Karpas-422 (cell line): ENCODE data around the gene CCDC182. TPM values are rescaled to one million over a fixed set of nuclear protein-coding genes. Genes with fewer than 3 reads are reported as not detected.

Experiments used
- DNase-seq: peaks from one replicate; pipeline ENCODE4 v3.0.0-alpha.2; 2015
- H2AFZ ChIP-seq: fragments of 200-600 bp; sonication (generic); 2 replicates; pipeline ENCODE4 v1.6.1; 2014; ENCODE audit warnings: antibody characterized with exemption, low read length, mixed read lengths
- H3K27ac ChIP-seq: fragments of 200-600 bp; sonication (generic); 2 replicates; pipeline ENCODE4 v1.5.1; 2014; ENCODE audit warnings: mild to moderate bottlenecking, low read length, moderate library complexity
- H3K27me3 ChIP-seq: fragments of 200-600 bp; sonication (generic); 2 replicates; pipeline ENCODE4 v1.6.1; 2014; ENCODE audit warnings: low read length, mixed read lengths
- H3K36me3 ChIP-seq: fragments of 200-600 bp; sonication (generic); 2 replicates; pipeline ENCODE4 v1.6.1; 2014; ENCODE audit warnings: low read length, mixed read lengths; ENCODE audit not compliant: insufficient read depth
- H3K4me1 ChIP-seq: fragments of 200-600 bp; sonication (generic); 2 replicates; pipeline ENCODE4 v1.6.1; 2014; ENCODE audit warnings: mild to moderate bottlenecking, low read length, mixed read lengths
- H3K4me2 ChIP-seq: fragments of 200-600 bp; sonication (generic); 2 replicates; pipeline ENCODE4 v1.6.1; 2014; ENCODE audit warnings: low read length, low read depth, mild to moderate bottlenecking; ENCODE audit not compliant: poor library complexity, severe bottlenecking
- H3K4me3 ChIP-seq: fragments of 200-600 bp; sonication (generic); 2 replicates; pipeline ENCODE4 v1.5.1; 2014; ENCODE audit warnings: mild to moderate bottlenecking, antibody characterized with exemption, low read length, mixed read lengths
- H3K79me2 ChIP-seq: fragments of 200-600 bp; sonication (generic); 2 replicates; pipeline ENCODE4 v1.6.1; 2014; ENCODE audit warnings: mild to moderate bottlenecking, low read length, mixed read lengths
- H3K9ac ChIP-seq: fragments of 200-600 bp; sonication (generic); 2 replicates; pipeline ENCODE4 v1.6.0; 2014; ENCODE audit warnings: low read length
- H3K9me2 ChIP-seq: fragments of 200-600 bp; sonication (generic), shearing (Covaris generic); replicated peaks from 2 replicates; pipeline ENCODE4 v1.6.0; 2014; ENCODE audit warnings: mild to moderate bottlenecking, low read length, moderate library complexity; ENCODE audit not compliant: insufficient read depth
- H3K9me3 ChIP-seq: fragments of 300-700, 200-600 bp; sonication (generic); 2 replicates; pipeline ENCODE4 v1.6.1; 2014; ENCODE audit warnings: low read length, mixed read lengths
- H4K20me1 ChIP-seq: fragments of 200-600 bp; sonication (generic); 2 replicates; pipeline ENCODE4 v1.6.1; 2014; ENCODE audit warnings: mild to moderate bottlenecking, antibody characterized with exemption, low read length, low read depth; ENCODE audit not compliant: insufficient read depth
- total RNA-seq: library from RNA; depleted of rRNA; stranded (reverse); fragments of >200 nt; shearing (Covaris generic); gene quantifications from 2 replicates; pipeline ENCODE4 v1.2.3, GENCODE V29; 2014; ENCODE audit warnings: low replicate concordance

Gene CCDC182
- total RNA-seq, 1 experiment from 2014 or later, result not detected

DNA sequence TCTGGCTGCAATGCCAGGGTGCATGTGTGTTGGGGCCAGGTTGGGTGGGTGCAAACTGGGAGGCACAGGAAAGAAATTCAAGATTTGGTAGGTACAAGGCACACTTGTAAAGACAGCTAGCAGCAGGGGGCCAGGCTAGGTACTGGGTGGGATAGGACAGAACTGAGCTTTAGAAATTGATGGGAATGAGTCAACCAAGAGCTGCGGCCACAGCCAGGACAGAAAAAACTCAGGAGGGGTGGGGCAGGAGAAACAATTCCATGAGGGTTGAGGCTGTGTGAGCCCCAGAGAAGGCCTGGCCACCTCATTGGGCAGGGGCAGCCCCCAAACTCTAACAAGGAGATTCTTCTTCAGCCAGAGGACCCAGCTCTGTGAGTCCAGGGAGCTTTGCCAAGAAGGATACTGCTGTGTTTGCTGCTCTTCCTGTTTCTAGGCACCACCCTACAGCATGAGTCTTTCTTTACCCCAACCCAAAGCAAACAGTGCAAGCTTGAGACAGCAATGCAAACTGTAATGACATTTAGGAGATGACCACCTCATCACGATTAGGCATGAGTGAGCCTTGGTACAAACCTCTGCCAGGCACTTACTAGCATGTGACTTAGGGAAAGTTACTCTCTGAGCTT, 21.3 kb upstream of the CCDC182 start:
- Histone ChIP-seq H3K79me2 (no peaks in the 10 kb centered on the region), H3K27ac (no peak overlapping the region), H4K20me1 (no peaks in the 10 kb centered on the region), H3K4me3 (no peak overlapping the region), H3K9me3 (no peaks in the 10 kb centered on the region), H3K9me2 (no peaks in the 10 kb centered on the region), H3K4me2 (no peak overlapping the region), H2AFZ (no peak overlapping the region), H3K27me3 (no peaks in the 10 kb centered on the region), H3K4me1 (no peaks in the 10 kb centered on the region), H3K36me3 (no peaks in the 10 kb centered on the region), H3K9ac (no peak overlapping the region)
- DNase-seq, result no peak

DNA sequence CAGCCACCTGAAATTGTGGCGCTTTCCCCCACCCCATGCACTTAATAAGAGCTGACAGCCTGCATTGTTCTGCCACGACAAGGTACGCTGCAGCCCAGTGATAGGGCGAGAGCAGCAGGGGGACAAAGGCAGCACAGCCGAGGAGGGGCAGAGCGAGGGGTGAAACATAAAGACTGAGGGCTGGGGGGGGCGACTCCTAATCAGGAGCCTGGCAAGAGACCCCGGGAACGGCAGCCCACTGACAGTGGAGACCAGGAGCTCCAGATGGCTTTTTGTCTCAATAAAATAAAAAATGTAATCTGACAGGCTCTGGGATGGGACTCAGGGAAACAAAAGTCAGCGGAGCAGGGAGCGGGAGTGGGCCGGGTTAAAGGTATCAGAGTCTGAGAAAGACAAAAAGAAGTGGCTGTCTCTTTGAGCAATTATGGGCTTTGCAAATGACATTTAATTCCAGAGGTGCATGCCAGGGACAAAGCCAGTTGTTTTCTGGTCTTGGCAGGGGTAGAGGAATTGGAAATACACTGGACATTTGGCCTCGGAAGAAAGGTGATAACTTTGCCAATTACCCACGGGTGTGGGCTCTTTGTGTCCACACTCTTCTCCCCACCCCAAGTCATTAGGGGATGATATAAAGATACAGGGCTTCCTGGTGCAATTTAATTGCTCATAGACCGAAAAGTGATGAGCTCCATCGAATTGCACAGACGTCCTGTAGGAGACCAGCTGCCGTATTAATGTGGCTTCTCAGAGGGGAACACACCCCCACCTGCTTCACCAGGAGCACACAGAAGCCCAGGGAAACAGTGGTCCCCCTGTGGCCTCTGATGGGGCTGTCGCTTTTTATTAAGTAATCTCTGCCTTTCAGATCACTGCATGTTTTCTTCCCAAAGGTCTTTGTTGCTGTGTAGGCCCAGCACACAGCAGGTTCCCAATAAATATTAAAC, 17.6 kb upstream of the CCDC182 start:
- Histone ChIP-seq H3K36me3 (no peaks in the 10 kb centered on the region), H2AFZ (no peak overlapping the region), H3K79me2 (no peaks in the 10 kb centered on the region), H3K4me3 (no peak overlapping the region), H3K27me3 (no peaks in the 10 kb centered on the region), H3K27ac (no peak overlapping the region), H4K20me1 (no peaks in the 10 kb centered on the region), H3K4me2 (no peak overlapping the region), H3K9me2 (no peaks in the 10 kb centered on the region), H3K4me1 (no peaks in the 10 kb centered on the region), H3K9ac (no peak overlapping the region), H3K9me3 (no peaks in the 10 kb centered on the region)
- DNase-seq, result no peak

DNA sequence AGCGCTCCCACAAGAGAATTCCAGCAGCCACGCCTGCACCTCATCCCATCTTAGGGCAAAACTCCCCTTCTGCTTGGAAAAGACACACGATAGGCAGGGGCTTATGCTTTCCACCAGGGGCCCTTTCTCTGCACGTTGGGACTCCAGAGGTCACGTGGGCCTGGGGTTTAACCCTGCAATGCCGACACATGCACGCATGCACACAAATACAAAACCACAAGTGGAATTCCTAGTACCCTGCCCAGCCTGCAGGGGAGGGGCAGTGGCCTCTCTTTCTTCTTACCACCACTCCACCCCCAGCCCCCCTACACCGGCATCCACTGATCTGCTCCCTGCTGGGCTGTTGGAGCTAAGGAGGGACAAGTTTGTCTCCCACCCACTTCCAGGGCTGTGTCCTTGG, 16.8 kb upstream of the CCDC182 start:
- no peak for DNase-seq
- no peak overlapping the region for H3K4me3 ChIP-seq
- no peaks in the 10 kb centered on the region for H4K20me1 ChIP-seq
- H2AFZ ChIP-seq, result no peak overlapping the region
- H3K4me2 ChIP-seq, result no peak overlapping the region
- no peak overlapping the region for H3K9ac ChIP-seq
- no peaks in the 10 kb centered on the region for H3K79me2 ChIP-seq
- H3K27ac ChIP-seq, result no peak overlapping the region
- H3K4me1 ChIP-seq, result no peaks in the 10 kb centered on the region
- H3K36me3 ChIP-seq, result no peaks in the 10 kb centered on the region
- no peaks in the 10 kb centered on the region for H3K9me2 ChIP-seq
- H3K27me3 ChIP-seq, result no peaks in the 10 kb centered on the region
- no peaks in the 10 kb centered on the region for H3K9me3 ChIP-seq

DNA sequence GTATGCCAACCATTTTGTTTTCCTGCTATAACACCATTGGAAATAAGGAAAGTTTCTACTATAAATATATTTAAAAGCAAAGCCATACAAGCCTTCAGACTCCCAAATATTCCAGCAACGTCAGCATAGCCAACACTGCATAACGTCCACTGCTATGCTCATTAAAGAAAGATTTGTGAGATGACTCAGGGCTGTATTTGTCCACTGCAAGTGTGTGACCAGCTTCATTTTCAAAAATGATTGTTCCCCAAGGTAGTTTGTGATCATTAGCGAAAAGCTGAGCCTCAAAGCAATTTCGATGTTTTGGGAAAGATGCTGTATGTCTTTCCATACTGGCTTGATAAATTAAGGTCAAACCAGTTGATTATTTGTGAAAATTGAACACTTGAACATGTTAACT, 14.9 kb upstream of the CCDC182 start:
- H4K20me1 ChIP-seq, result no peaks in the 10 kb centered on the region
- H3K4me3 ChIP-seq, result no peak overlapping the region
- DNase-seq, result no peak
- H3K4me1 ChIP-seq, result no peaks in the 10 kb centered on the region
- H3K27me3 ChIP-seq, result no peaks in the 10 kb centered on the region
- H3K9me2 ChIP-seq, result no peaks in the 10 kb centered on the region
- H2AFZ ChIP-seq, result no peak overlapping the region
- H3K27ac ChIP-seq, result no peak overlapping the region
- H3K9me3 ChIP-seq, result no peaks in the 10 kb centered on the region
- H3K36me3 ChIP-seq, result no peaks in the 10 kb centered on the region
- H3K4me2 ChIP-seq, result no peak overlapping the region
- H3K79me2 ChIP-seq, result no peaks in the 10 kb centered on the region
- H3K9ac ChIP-seq, result no peak overlapping the region

DNA sequence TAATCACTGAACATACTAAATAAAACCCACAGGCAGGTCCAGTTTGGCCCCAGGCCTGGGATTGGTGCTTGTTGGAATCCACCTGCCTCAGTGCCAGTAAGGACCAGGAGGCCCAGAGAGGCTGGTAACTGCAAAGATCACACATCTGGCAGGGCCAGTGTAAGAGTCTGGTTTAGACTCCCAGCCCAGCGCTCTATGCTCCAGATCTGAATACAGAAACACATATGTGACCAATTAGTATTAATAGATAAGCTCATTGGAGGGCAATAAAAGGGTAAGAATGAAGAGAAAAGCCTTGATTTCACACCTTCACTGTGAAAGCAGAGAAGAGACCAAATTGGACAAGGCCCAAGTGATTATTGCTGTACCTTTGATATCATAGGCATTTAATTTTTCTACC, 13.6 kb upstream of the CCDC182 start:
- H3K9me2 ChIP-seq, result no peaks in the 10 kb centered on the region
- no peaks in the 10 kb centered on the region for H3K27me3 ChIP-seq
- no peak for DNase-seq
- H3K79me2 ChIP-seq, result no peaks in the 10 kb centered on the region
- no peaks in the 10 kb centered on the region for H3K36me3 ChIP-seq
- no peaks in the 10 kb centered on the region for H3K9me3 ChIP-seq
- no peak overlapping the region for H3K9ac ChIP-seq
- H3K4me2 ChIP-seq, result no peak overlapping the region
- H4K20me1 ChIP-seq, result no peaks in the 10 kb centered on the region
- no peak overlapping the region for H2AFZ ChIP-seq
- no peaks in the 10 kb centered on the region for H3K4me1 ChIP-seq
- no peak overlapping the region for H3K27ac ChIP-seq
- no peak overlapping the region for H3K4me3 ChIP-seq

DNA sequence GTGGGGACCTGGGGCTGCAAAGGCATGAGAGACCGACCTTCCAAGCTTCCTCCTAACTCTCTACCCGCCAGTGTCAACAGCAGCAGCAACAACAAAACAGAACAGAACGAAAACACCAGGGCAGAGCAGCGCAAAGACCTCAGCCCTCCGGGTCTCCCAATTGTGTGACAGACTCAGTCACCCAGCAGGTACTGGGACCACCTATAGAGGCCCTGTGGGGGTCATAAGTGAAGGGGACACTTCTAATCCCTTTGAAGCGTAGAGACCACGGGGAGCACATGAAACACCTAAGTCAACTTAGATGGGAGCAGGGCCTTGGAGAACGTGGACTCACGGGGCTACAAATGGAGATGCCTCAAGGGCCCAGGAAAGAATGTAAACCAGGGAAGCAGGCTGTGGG, 12.6 kb upstream of the CCDC182 start:
- Histone ChIP-seq H3K9ac (no peak overlapping the region), H3K9me2 (no peaks in the 10 kb centered on the region), H3K4me2 (no peak overlapping the region), H4K20me1 (no peaks in the 10 kb centered on the region), H3K27me3 (no peaks in the 10 kb centered on the region), H3K9me3 (no peaks in the 10 kb centered on the region), H3K4me3 (no peak overlapping the region), H3K36me3 (no peaks in the 10 kb centered on the region), H3K27ac (no peak overlapping the region), H3K79me2 (no peaks in the 10 kb centered on the region), H2AFZ (no peak overlapping the region), H3K4me1 (no peaks in the 10 kb centered on the region)
- DNase-seq, result no peak

DNA sequence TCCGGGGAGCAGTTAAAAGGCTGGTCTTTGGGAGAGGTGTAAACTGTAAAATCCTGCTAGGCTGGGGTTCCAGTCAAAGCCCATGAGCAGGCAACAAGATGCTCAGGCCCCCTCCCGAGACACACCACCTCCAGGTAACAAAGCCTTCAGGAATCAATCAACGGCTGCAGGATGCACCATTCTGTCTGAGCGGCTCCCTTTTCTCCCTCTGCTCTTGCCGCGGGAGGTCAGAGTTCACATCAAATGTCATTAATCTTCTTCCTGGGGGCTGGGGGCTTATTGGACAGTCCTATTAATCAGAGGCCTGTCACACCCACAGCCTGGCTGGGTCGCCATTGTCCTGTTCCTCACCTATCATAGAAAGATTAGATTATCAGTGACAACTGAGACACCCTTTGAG, 11.9 kb upstream of the CCDC182 start:
- no peak overlapping the region for H3K27ac ChIP-seq
- no peaks in the 10 kb centered on the region for H4K20me1 ChIP-seq
- no peaks in the 10 kb centered on the region for H3K36me3 ChIP-seq
- H3K4me2 ChIP-seq, result no peak overlapping the region
- H3K4me1 ChIP-seq, result no peaks in the 10 kb centered on the region
- H3K9me2 ChIP-seq, result no peaks in the 10 kb centered on the region
- H3K9me3 ChIP-seq, result no peaks in the 10 kb centered on the region
- no peak overlapping the region for H3K4me3 ChIP-seq
- no peak overlapping the region for H3K9ac ChIP-seq
- H2AFZ ChIP-seq, result no peak overlapping the region
- no peak for DNase-seq
- H3K79me2 ChIP-seq, result no peaks in the 10 kb centered on the region
- H3K27me3 ChIP-seq, result no peaks in the 10 kb centered on the region

DNA sequence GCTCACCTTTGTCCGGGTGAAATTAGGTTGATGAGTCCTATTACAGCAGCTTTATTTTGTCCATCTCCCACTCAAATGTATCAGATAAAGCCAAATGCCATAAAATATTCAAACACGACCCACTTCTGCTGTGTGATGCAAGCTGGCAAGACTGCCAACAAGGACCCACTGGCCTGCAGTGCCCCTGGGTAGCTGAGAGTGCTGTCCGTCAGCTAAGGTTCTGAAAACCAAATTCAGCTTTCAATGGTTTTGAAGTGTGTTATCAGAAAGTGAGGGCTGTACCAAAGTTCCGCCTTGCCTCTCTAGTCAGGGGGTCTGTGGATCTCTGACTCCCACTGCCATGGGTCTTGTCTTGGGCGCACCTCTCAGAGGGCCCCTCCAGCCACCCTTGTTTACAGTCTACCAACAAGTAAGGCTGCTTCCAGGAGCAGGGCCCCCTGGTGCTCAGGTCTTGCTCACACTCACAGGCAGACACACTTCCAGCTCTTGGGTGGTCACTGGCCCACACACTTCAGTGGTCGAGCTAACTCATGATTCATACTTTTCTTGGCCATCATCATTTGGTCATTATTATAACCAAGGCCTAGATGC, 10.5 kb upstream of the CCDC182 start:
- Histone ChIP-seq H3K4me2 (no peak overlapping the region), H3K9ac (no peak overlapping the region), H3K9me3 (no peaks in the 10 kb centered on the region), H4K20me1 (no peaks in the 10 kb centered on the region), H3K79me2 (no peaks in the 10 kb centered on the region), H3K4me3 (no peak overlapping the region), H3K36me3 (no peaks in the 10 kb centered on the region), H3K27me3 (no peaks in the 10 kb centered on the region), H3K9me2 (no peaks in the 10 kb centered on the region), H2AFZ (no peak overlapping the region), H3K4me1 (no peaks in the 10 kb centered on the region), H3K27ac (no peak overlapping the region)
- DNase-seq, result no peak
